AG09309 (cell line): ENCODE measurements around the gene NTNG1.
"Not testable (repeated sequence)": the region's sequence is repeated elsewhere in the genome, so short reads cannot be mapped to it uniquely, and the experiment has no call there.

Experiments
- DNase-seq: peaks from one replicate; pipeline ENCODE4 v3.0.0-alpha.2; 2010; ENCODE audit warnings: low read depth
- H3K4me3 ChIP-seq: 2 replicates; pipeline ENCODE4 v1.5.1; 2011; ENCODE audit warnings: mild to moderate bottlenecking, low read depth, low read length, moderate library complexity; ENCODE audit not compliant: control insufficient read depth
- TF ChIP-seq, protein P1 (sequence below): IDR thresholded peaks from 2 replicates; pipeline ENCODE4 v1.5.1; 2011; ENCODE audit warnings: mild to moderate bottlenecking, low read depth, low read length, inconsistent platforms; ENCODE audit not compliant: insufficient read depth, control insufficient read depth; ENCODE audit errors: missing control alignments

NTNG1 gene

DNA sequence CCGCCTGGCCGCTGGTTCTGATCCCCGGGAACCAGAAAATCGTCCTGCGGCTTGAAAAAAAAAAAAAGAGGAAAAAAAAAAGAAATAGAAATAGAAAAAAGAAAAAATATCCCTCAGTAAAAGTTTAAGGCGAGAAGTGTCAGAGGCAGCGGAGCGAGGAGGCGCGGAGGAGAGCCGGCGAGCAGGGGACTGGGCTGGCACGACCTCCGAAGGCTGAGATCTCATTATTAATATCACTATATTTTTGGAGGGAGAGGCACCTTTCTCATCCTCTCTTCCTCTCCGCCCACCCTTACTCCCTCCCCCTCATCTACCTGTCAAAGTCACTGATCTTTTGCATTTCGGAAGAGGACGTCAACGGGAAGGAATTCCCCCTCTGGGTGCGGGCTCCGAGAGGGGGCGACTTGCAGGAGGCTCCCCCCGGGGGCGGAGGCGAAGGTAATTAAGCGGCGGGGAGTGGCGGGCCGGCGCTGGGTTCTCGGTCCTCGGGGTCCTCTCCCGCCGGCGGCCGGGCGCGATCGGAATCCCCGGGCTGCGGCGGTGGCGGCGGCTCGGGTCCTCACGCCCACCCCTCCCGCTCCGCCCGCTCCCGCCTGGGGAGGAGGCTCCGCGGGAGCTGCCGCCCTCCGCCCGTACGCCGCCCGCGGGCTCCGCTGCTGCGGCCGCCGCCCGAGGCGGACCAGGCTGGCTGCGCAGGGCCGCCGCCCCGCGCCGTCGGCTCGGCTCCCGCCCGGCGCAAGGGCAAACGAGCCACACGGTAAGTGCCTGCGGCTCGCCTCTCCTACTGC is at the start of gene NTNG1:
NTNG1 (plus strand) TSS at position 337 of the 788 bp plus-strand sequence.
- TF ChIP-seq, protein P1, sequence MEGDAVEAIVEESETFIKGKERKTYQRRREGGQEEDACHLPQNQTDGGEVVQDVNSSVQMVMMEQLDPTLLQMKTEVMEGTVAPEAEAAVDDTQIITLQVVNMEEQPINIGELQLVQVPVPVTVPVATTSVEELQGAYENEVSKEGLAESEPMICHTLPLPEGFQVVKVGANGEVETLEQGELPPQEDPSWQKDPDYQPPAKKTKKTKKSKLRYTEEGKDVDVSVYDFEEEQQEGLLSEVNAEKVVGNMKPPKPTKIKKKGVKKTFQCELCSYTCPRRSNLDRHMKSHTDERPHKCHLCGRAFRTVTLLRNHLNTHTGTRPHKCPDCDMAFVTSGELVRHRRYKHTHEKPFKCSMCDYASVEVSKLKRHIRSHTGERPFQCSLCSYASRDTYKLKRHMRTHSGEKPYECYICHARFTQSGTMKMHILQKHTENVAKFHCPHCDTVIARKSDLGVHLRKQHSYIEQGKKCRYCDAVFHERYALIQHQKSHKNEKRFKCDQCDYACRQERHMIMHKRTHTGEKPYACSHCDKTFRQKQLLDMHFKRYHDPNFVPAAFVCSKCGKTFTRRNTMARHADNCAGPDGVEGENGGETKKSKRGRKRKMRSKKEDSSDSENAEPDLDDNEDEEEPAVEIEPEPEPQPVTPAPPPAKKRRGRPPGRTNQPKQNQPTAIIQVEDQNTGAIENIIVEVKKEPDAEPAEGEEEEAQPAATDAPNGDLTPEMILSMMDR = no peak
- DNase-seq = no peak
- H3K4me3 ChIP-seq = peak within 1 kb of the TSS; percentile 80

DNA sequence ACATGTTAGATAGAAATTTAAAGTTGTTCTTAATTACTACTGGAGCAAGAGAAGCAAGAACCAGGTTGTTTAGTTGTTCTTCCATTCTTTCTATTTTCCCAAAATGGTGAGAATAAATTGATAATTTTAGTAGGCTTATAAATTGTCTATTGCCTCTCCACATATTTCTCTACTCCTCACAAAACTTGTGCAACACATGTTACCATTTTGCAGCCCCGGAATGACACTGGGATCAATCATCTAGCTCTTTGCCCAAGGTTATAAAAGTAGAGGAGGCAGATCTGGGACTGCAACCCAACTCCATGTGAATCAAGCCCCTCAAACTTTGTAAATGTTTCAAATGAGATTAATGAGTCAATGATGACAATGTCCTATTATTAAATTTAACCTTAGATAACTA is 49.4 kb upstream of the NTNG1 start:
- no peak overlapping the region for H3K4me3 ChIP-seq
- TF ChIP-seq, protein P1 = no peak
- no peak for DNase-seq

GRCh38 chr1:107093395-107093794 is 47.4 kb upstream of the NTNG1 start:
- not testable (repeated sequence) for H3K4me3 ChIP-seq, DNase-seq

GRCh38 chr1:107095647-107096046 is 45.2 kb upstream of the NTNG1 start:
- no peak overlapping the region for H3K4me3 ChIP-seq
- no peak for DNase-seq
- TF ChIP-seq, protein P1 = no peak

GRCh38 chr1:107096690-107097089 is 44.1 kb upstream of the NTNG1 start:
- TF ChIP-seq, protein P1 = no peak
- no peak for DNase-seq
- H3K4me3 ChIP-seq = no peak overlapping the region

DNA sequence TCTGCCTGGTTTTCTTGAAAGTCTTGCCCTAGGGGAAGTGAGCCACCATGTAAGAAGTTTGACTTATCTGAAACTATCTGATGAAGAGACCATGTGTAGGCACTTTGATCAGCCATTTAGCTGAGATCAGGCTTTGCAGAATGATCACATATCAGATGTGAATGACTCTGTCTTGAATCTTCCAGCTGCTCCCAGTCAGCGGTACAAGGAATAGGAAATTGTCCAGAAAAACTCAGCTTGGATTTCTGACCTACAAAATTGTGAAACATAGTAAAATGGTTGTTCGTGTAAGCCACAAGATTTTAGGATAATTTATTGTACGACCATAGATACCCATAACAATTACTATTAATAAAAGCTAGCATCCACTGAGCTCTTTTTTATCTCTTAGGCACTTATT is 41.9 kb upstream of the NTNG1 start:
- TF ChIP-seq, protein P1 = no peak
- no peak for DNase-seq
- no peak overlapping the region for H3K4me3 ChIP-seq

- no peak for DNase-seq
- TF ChIP-seq, protein P1 = no peak
These were observed 40.4 kb upstream of the NTNG1 start for GRCh38 chr1:107100331-107100984.

More at GRCh38 chr1:107100331-107100984, 40.4 kb upstream of the NTNG1 start:
- no peak overlapping the region for H3K4me3 ChIP-seq
